ENCODE data around the gene LMO2.
"Not testable (repeated sequence)": the region's sequence is repeated elsewhere in the genome, so short reads cannot be mapped to it uniquely, and the experiment has no call there.

LMO2 gene

GRCh38 chr11:33860926-33861325 is 30.9 kb downstream of the LMO2 start:
- no peak for DNase-seq

GRCh38 chr11:33859306-33859705 is 32.6 kb downstream of the LMO2 start:
- no peak for DNase-seq

GRCh38 chr11:33857933-33858371 is 33.9 kb downstream of the LMO2 start:
- peak; percentile 63 for DNase-seq

DNA sequence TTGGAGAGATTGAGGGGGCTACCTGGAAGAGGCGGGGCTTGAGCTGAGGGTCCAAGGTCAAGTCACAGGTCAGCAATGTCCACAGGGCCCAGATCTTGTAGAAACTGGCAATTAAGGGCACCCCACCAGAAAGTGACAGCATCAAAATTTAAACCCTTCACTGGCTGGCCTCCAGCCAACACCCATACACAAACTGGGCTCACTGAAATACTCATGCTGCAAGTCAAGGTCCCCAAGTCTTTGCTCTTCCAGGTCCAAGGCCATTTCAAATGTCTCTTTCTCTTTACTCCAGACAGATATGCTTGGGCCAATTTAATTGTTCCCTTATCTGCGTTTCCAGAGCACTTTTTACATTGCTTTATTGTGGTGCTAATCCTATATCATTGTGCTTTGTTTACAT is 36.4 kb downstream of the LMO2 start:
- DNase-seq = no peak

GRCh38 chr11:33848717-33849390 is 43.0 kb downstream of the LMO2 start:
- DNase-seq = no peak

- no peak for DNase-seq
These were observed 44.6 kb downstream of the LMO2 start for GRCh38 chr11:33847251-33847650.

GRCh38 chr11:33844236-33844635 is 47.6 kb downstream of the LMO2 start:
- no peak for DNase-seq

GRCh38 chr11:33843018-33843417 is 48.9 kb downstream of the LMO2 start:
- no peak for DNase-seq

GRCh38 chr11:33842236-33842915 is 49.5 kb downstream of the LMO2 start:
- DNase-seq = no peak

DNA sequence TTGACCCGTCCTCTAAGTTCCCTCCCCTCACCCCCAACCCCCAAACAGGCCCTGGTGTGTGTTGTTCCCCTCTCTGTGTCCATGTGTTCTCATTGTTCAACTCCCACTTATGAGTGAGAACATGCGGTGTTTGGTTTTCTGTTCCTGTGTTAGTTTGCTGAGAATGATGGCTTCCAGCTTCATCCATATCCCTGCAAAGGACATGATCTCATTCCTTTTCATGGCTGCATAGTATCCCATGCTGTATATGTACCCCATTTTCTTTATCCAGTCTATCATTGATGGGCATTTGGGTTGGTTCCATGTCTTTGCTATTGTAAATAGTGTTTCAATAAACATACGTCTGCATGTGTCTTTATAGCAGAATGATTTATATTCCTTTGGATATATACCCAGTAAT is 53.6 kb downstream of the LMO2 start:
- DNase-seq = not testable (repeated sequence)

DNA sequence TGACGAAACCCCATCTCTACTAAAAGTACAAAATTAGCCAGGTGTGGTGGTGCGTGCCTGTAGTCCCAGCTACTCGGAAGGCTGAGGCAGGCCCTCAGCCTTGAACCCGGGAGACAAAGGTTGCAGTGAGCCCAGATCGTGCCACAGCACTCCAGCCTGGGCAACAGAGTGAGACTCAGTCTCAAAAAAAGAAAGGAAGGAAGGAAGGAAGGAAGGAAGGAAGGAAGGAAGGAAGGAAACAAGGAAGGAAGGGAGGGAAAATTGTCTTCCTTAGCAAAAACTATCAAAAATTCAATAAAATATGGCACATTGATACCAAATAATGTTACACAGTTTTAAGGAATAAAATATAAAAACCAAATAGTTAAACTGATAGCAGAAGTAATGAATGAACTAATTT is 54.5 kb downstream of the LMO2 start:
- DNase-seq = not testable (repeated sequence)

- peak; percentile 17 for DNase-seq
These were observed 56.6 kb downstream of the LMO2 start for GRCh38 chr11:33835143-33835878.

DNA sequence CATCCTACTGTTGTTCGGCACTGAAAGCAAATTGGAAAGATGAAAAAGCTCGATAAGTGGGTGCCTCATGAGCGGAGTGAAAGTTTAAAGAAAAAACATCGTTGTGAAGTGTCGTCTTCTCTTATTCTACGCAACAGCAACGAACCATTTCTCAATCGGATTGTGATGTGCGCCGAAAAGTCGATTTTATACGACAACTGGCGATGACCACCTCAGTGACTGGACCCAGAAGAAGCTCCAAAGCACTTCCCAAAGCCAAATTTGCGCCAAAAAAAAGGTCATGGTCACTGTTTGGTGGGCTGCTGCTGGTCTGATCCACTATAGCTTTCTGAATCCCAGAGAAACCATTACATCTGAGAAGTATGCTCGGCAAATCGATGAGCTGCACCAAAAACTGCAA is 59.2 kb downstream of the LMO2 start:
- no peak for DNase-seq

GRCh38 chr11:33830903-33831648 is 60.8 kb downstream of the LMO2 start:
- no peak for DNase-seq

DNA sequence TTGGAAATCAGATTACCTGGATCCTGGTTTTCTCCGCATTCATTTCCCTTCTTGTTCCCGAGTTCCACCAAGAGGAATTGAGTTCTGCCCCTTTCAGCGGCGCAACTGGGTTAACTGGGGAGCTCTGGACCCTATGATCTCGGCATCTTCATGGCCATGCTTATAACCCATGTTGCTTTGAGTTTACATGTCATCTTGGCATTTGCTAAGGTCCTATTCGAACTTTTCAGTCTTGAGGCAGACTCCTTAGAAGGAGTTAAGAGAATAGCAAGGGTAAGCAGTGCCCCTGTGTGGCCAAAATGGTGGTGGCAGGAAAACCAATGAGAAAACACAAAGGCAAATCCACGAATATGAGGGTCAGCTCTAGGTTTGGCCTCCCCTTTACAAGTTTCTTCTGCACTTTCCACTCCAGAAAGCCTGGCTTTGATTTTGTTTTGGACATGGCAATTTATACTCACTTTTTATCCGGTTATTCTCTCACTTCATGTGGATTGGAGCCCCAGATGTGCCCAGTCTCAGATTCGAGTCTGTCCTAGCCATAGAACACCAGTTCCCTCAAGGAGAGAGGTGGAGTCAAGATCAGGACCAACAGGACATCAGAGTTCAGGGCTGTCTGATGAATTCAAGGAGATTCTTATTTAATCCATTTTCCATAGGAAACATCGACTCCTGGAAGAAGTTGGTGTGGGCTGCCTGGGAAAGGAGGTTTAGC is 62.3 kb downstream of the LMO2 start:
- peak; percentile 42 for DNase-seq

DNA sequence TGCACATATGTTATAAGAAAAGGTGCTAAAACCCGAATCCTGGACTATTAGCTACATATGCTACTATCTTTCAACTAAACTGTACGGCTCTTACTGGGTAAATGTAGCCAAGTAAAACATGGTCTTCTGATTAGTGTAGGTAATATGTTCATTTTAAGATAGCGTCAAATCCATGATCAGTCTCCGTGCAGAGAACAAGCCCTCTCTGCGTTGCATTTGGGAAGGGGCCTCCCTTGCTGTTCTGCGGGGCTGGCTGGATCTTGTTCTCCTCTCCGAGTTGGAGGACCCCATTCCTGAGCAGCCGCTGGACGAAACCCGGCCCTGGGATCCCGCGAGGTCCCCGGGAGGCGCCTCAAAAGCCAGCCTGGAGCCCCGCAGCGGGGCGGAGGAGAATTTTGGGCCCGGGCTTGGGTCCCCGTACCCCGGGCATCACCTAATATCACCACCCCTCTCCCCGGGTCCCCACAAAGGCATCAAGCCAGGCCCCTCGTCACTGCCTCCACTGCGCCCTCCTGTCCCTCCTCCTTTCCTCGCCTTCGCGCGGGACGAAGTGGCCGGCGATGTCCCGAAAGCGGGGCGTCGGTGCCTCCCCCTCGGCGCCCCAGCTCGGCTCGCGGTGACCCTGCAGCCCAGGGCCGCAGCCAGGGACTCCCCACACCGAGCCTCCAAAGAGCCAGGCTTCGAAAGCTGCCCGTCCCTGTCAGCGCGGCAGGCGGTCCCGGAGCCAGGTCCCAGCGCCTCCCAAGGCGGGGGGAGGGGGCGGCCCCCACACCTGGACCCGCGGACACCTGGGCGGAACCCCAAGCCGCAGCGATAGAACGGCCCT is 63.1 kb downstream of the LMO2 start:
- DNase-seq = no peak

GRCh38 chr11:33827206-33827605 is 64.7 kb downstream of the LMO2 start:
- DNase-seq = no peak

GRCh38 chr11:33825854-33826560 is 65.9 kb downstream of the LMO2 start:
- DNase-seq = no peak

DNA sequence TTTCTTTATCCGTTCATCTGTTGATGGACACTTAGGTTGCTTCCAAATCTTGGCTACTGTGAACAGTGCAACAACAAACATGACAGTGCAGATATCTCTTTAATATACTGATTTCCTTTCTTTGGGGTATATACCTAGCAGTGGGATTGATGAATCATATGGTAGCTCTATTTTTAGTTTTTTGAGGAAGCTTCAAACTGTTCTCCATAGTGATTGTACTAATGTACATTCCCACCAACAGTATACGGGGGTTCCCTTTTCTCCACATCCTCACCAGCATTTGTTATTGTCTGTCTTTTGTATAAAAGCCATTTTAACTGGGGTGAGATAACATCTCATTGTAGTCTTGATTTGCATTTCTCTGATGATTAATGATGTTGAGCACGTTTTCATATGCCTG is 68.9 kb downstream of the LMO2 start:
- DNase-seq = not testable (repeated sequence)

GRCh38 chr11:33819278-33820035 is 72.4 kb downstream of the LMO2 start:
- DNase-seq = no peak
